ENCODE results near the gene SLC22A2.

Gene SLC22A2

DNA sequence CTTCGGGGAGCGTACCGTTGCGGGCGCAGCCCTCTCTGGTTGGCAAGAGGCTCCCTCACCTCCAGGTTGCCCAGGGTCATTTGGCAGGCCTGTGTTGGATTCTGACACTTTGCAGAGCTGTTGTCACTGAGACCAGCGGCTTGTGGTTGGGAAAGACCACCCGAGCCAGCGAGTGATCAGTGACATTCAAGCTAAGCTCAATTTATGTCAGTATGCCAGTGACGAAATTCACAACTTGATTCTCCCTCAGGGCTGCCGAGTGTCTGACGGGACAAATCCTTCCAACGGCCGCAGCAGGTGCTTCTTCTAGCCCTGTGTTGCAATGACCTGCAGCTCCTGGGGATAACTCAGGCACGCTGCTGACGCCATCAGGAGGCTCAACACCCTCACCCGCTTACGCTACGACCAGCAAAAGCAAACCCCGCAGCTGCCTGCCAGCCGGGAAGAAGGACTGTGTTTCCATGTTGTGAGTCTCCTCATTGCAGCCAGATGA, 16.9 kb upstream of the SLC22A2 start:
- Histone ChIP-seq H3K36me3 (ENCODE audit: control insufficient read depth, insufficient read depth, low read length) (no peaks in the 10 kb centered on the region), H3K27ac (ENCODE audit: insufficient read depth, low read length, poor library complexity, severe bottlenecking) (no peak overlapping the region), H3K27me3 (replicated peaks; ENCODE audit: control insufficient read depth, insufficient read depth, low read length, poor library complexity, severe bottlenecking) (no peaks in the 10 kb centered on the region), H3K4me1 (ENCODE audit: control insufficient read depth, insufficient read depth, low read length, poor library complexity, severe bottlenecking) (no peaks in the 10 kb centered on the region), H3K4me3 (ENCODE audit: insufficient read depth, low read depth, low read length, poor library complexity, severe bottlenecking) (no peak overlapping the region), H3K9me3 (ENCODE audit: control insufficient read depth, low read length) (no peaks in the 10 kb centered on the region)
- DNase-seq: no peak

DNA sequence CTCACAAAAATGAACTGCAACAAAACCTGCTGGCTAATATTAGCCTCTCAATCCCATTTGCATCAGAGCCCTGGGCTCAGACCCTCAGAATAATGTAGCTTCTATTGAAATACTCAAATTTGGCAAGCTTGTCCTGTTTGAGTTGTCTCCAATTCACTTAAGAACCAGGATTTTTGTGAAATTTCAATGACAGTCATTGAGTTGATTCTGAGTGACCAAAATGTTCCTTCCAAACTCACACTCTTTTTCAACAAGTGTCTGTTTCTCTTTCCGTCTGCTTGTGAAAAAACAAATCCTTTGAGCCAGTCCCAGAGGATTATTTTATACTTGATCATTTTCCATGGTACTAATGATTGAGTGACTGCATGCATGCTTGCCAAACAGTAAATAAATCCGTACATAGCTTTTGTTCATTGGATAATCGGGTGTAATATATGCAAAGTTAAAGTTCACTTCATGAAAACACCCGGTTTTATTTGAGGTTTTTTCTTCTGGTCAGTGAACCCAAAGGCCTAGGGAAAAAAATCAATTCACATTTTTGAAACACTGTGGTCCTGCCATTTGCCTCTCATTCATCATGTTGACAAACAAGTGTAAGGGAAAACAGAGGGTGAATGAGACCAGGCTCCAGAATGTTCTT, 16.4 kb upstream of the SLC22A2 start:
- Histone ChIP-seq H3K4me3 (ENCODE audit: insufficient read depth, low read depth, low read length, poor library complexity, severe bottlenecking) (no peak overlapping the region), H3K4me1 (ENCODE audit: control insufficient read depth, insufficient read depth, low read length, poor library complexity, severe bottlenecking) (no peaks in the 10 kb centered on the region), H3K27me3 (replicated peaks; ENCODE audit: control insufficient read depth, insufficient read depth, low read length, poor library complexity, severe bottlenecking) (no peaks in the 10 kb centered on the region), H3K36me3 (ENCODE audit: control insufficient read depth, insufficient read depth, low read length) (no peaks in the 10 kb centered on the region), H3K9me3 (ENCODE audit: control insufficient read depth, low read length) (no peaks in the 10 kb centered on the region), H3K27ac (ENCODE audit: insufficient read depth, low read length, poor library complexity, severe bottlenecking) (no peak overlapping the region)
- no peak for DNase-seq

DNA sequence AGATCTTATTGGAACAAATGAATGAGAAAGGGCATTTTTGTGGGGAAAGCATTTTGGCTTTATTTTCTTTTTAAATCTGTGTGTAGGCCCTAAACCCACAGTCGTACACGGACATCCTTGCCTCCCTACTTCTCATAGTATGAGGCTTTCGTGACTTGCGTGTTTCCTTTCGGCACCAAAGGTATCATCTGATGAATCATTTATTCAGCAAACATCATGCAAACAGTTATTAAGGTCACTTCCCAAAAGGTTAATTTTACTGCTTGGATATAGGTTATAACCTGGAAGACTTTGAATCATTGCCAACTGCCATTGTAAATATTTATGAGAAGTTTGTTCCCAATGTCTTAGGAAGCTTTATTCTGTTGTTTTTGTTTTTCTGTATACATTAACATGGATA, 15.1 kb upstream of the SLC22A2 start:
- H3K36me3 ChIP-seq (ENCODE audit: control insufficient read depth, insufficient read depth, low read length): no peaks in the 10 kb centered on the region
- H3K4me1 ChIP-seq (ENCODE audit: control insufficient read depth, insufficient read depth, low read length, poor library complexity, severe bottlenecking): no peaks in the 10 kb centered on the region
- DNase-seq: no peak
- H3K27ac ChIP-seq (ENCODE audit: insufficient read depth, low read length, poor library complexity, severe bottlenecking): no peak overlapping the region
- no peak overlapping the region for H3K4me3 ChIP-seq (ENCODE audit: insufficient read depth, low read depth, low read length, poor library complexity, severe bottlenecking)
- no peaks in the 10 kb centered on the region for H3K27me3 ChIP-seq (replicated peaks; ENCODE audit: control insufficient read depth, insufficient read depth, low read length, poor library complexity, severe bottlenecking)
- H3K9me3 ChIP-seq (ENCODE audit: control insufficient read depth, low read length): no peaks in the 10 kb centered on the region

DNA sequence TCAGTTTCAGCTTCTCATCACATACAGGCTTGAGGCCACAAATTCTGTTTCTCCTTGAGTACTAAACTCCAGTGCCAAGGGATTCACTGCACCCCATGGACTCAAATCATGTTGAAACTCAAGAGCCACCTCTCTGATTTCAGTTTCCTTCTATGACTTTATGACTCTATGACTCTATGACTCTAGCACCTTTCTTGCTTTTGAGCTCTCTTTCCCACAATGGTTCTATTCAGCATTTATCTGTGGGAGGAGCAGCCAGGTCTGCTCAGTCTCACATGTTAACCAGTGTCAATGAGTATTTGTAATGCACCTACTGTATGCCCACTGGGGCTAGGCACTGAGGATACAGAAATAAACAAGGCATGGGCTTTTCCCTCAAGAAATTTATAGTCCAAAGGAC, 14.6 kb upstream of the SLC22A2 start:
- Histone ChIP-seq H3K4me3 (ENCODE audit: insufficient read depth, low read depth, low read length, poor library complexity, severe bottlenecking) (no peak overlapping the region), H3K27me3 (replicated peaks; ENCODE audit: control insufficient read depth, insufficient read depth, low read length, poor library complexity, severe bottlenecking) (no peaks in the 10 kb centered on the region), H3K4me1 (ENCODE audit: control insufficient read depth, insufficient read depth, low read length, poor library complexity, severe bottlenecking) (no peaks in the 10 kb centered on the region), H3K9me3 (ENCODE audit: control insufficient read depth, low read length) (no peaks in the 10 kb centered on the region), H3K27ac (ENCODE audit: insufficient read depth, low read length, poor library complexity, severe bottlenecking) (no peak overlapping the region), H3K36me3 (ENCODE audit: control insufficient read depth, insufficient read depth, low read length) (no peaks in the 10 kb centered on the region)
- no peak for DNase-seq

DNA sequence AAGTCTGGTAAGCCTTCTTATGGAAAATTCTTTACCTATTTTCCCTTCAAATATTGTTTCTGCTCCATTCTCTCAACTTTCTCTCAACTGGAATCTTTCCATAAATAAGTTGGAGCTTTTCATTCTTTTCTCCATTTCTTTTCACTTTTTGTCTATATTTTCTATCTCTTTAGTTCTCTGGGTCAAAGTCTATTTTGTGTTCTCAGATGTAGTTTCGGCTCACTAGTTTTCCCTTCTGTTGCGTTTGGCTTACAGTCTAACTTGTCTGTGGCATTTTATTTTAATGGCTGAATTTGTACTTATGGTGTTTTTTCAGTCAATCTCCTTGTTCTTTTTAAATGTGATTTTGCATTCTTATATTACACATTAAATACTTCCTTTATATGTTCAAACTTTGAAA, 14.1 kb upstream of the SLC22A2 start:
- no peaks in the 10 kb centered on the region for H3K36me3 ChIP-seq (ENCODE audit: control insufficient read depth, insufficient read depth, low read length)
- no peaks in the 10 kb centered on the region for H3K27me3 ChIP-seq (replicated peaks; ENCODE audit: control insufficient read depth, insufficient read depth, low read length, poor library complexity, severe bottlenecking)
- H3K4me1 ChIP-seq (ENCODE audit: control insufficient read depth, insufficient read depth, low read length, poor library complexity, severe bottlenecking): no peaks in the 10 kb centered on the region
- no peak for DNase-seq
- H3K4me3 ChIP-seq (ENCODE audit: insufficient read depth, low read depth, low read length, poor library complexity, severe bottlenecking): no peak overlapping the region
- no peak overlapping the region for H3K27ac ChIP-seq (ENCODE audit: insufficient read depth, low read length, poor library complexity, severe bottlenecking)
- H3K9me3 ChIP-seq (ENCODE audit: control insufficient read depth, low read length): no peaks in the 10 kb centered on the region

DNA sequence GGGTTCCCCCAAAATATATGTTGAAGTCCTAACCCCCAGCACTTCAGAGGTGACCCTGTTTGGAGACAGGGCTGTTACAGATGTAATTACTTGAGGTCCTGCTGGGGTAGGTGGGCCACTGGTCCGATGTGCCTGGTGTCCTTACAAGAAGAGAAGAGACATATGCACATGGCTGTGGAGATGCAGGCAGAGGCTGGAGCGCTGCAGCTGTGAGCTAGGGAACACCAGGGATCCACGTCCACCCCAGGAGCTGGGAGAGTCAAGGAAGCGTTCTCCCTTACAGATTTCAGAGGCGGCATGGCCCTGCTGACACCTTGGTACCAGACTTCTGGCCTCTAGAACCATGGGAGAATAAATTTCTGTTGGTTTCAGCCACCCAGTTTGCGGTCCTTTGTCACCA, 11.7 kb upstream of the SLC22A2 start:
- Histone ChIP-seq H3K36me3 (ENCODE audit: control insufficient read depth, insufficient read depth, low read length) (no peaks in the 10 kb centered on the region), H3K9me3 (ENCODE audit: control insufficient read depth, low read length) (no peaks in the 10 kb centered on the region), H3K4me3 (ENCODE audit: insufficient read depth, low read depth, low read length, poor library complexity, severe bottlenecking) (no peak overlapping the region), H3K27ac (ENCODE audit: insufficient read depth, low read length, poor library complexity, severe bottlenecking) (no peak overlapping the region), H3K4me1 (ENCODE audit: control insufficient read depth, insufficient read depth, low read length, poor library complexity, severe bottlenecking) (no peaks in the 10 kb centered on the region), H3K27me3 (replicated peaks; ENCODE audit: control insufficient read depth, insufficient read depth, low read length, poor library complexity, severe bottlenecking) (no peaks in the 10 kb centered on the region)
- no peak for DNase-seq

DNA sequence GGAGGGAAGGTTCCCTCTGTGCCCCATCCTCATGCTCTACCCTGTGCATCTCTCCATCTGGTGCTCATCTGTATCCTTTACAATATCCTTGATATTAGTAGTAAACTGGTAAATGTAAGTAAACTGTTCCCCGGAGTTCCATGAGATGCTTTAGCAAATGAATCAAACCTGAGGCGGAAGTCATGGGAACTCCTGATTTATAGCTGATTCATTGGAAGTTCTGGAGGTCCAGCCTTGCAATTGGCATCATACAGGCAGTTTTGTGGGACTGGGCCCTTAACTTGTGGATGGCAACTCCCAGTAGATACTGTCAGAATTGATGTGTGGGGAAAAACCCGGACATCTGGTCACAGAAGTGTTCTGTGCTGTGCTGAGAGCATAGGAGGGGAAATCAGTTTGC, 11.2 kb upstream of the SLC22A2 start:
- DNase-seq: no peak
- H3K27ac ChIP-seq (ENCODE audit: insufficient read depth, low read length, poor library complexity, severe bottlenecking): no peak overlapping the region
- no peak overlapping the region for H3K4me3 ChIP-seq (ENCODE audit: insufficient read depth, low read depth, low read length, poor library complexity, severe bottlenecking)
- no peaks in the 10 kb centered on the region for H3K27me3 ChIP-seq (replicated peaks; ENCODE audit: control insufficient read depth, insufficient read depth, low read length, poor library complexity, severe bottlenecking)
- no peaks in the 10 kb centered on the region for H3K4me1 ChIP-seq (ENCODE audit: control insufficient read depth, insufficient read depth, low read length, poor library complexity, severe bottlenecking)
- no peaks in the 10 kb centered on the region for H3K9me3 ChIP-seq (ENCODE audit: control insufficient read depth, low read length)
- H3K36me3 ChIP-seq (ENCODE audit: control insufficient read depth, insufficient read depth, low read length): no peaks in the 10 kb centered on the region

DNA sequence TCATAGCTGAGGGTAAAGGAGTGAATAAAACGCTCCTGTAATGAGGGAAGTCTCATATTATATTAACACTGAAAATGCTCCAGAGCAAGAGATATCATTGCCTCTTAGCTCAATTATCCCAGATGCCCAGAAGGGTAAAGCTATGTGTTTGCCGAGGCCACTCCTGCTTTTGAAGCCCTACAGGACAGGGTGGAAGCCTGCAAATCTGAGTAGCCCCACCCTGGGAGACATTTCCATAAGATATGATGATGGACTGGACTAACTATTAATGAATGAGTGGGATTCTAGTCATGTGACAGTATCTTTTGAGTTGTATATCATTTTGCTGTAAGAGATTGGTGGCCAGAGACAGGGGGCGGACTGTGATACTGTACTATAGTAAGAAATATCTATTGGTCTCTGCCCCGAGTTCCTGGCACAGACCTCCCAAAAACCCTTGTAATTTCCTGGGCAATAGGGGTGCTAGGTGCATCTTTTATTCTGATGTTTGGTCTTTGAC, 10.5 kb upstream of the SLC22A2 start:
- Histone ChIP-seq H3K4me3 (ENCODE audit: insufficient read depth, low read depth, low read length, poor library complexity, severe bottlenecking) (no peak overlapping the region), H3K4me1 (ENCODE audit: control insufficient read depth, insufficient read depth, low read length, poor library complexity, severe bottlenecking) (no peaks in the 10 kb centered on the region), H3K36me3 (ENCODE audit: control insufficient read depth, insufficient read depth, low read length) (no peaks in the 10 kb centered on the region), H3K27me3 (replicated peaks; ENCODE audit: control insufficient read depth, insufficient read depth, low read length, poor library complexity, severe bottlenecking) (no peaks in the 10 kb centered on the region), H3K27ac (ENCODE audit: insufficient read depth, low read length, poor library complexity, severe bottlenecking) (no peak overlapping the region), H3K9me3 (ENCODE audit: control insufficient read depth, low read length) (no peaks in the 10 kb centered on the region)
- no peak for DNase-seq

DNA sequence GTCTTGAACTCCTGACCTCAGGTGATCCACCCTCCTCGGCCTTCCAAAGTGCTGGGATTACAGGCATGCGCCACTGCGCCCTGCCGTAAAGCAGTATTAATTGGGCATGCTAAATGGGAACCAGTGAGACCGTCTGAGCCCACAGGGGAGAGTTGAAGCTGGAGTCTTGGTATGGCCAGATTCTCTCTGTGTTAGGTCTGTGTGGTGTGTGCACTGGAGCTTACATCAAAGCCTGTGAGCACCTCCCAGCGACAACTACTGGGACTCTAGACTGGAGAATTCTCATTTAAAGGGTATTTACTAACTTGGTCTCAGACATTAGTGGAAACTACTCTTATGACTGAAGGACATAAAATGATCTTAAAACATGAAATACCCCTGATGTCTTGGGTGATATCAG, 8.5 kb upstream of the SLC22A2 start:
- no peak for DNase-seq
- Histone ChIP-seq H3K9me3 (ENCODE audit: control insufficient read depth, low read length) (no peaks in the 10 kb centered on the region), H3K27ac (ENCODE audit: insufficient read depth, low read length, poor library complexity, severe bottlenecking) (no peak overlapping the region), H3K27me3 (replicated peaks; ENCODE audit: control insufficient read depth, insufficient read depth, low read length, poor library complexity, severe bottlenecking) (no peaks in the 10 kb centered on the region), H3K36me3 (ENCODE audit: control insufficient read depth, insufficient read depth, low read length) (no peaks in the 10 kb centered on the region), H3K4me1 (ENCODE audit: control insufficient read depth, insufficient read depth, low read length, poor library complexity, severe bottlenecking) (no peaks in the 10 kb centered on the region), H3K4me3 (ENCODE audit: insufficient read depth, low read depth, low read length, poor library complexity, severe bottlenecking) (no peak overlapping the region)

DNA sequence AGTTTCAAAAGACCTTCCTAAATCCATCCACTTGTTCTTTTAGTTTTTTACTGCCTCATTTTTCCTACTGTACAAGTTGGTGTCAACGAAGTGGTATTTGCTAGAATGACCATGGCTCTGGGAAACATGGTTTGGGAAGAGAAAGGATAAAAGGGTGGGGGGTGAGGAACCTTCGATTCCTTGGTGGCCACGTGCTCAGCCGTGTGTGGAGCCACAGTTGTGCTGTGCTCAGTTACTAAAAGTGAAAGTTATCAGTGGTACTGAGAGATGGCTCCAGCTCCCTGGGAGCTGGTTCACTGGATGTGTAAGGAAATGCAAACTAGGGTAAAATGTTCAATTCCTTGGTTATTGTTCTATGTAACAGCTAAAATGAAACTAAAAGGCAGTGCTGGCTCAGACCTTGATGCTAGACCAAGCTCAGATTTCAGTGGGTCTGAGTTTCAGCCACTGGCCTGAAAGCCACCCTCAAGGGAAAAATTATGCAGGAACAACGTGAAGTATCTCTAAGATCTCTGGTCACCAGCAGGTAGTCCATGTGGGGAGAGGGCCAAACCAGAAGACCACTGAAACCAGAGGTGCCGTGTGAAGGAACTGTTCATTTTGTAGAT, 7.4 kb upstream of the SLC22A2 start:
- no peak overlapping the region for H3K27ac ChIP-seq (ENCODE audit: insufficient read depth, low read length, poor library complexity, severe bottlenecking)
- H3K27me3 ChIP-seq (replicated peaks; ENCODE audit: control insufficient read depth, insufficient read depth, low read length, poor library complexity, severe bottlenecking): no peaks in the 10 kb centered on the region
- no peaks in the 10 kb centered on the region for H3K4me1 ChIP-seq (ENCODE audit: control insufficient read depth, insufficient read depth, low read length, poor library complexity, severe bottlenecking)
- no peaks in the 10 kb centered on the region for H3K36me3 ChIP-seq (ENCODE audit: control insufficient read depth, insufficient read depth, low read length)
- H3K9me3 ChIP-seq (ENCODE audit: control insufficient read depth, low read length): no peaks in the 10 kb centered on the region
- no peak overlapping the region for H3K4me3 ChIP-seq (ENCODE audit: insufficient read depth, low read depth, low read length, poor library complexity, severe bottlenecking)
- no peak for DNase-seq
